ENCODE results near the gene KHNYN.

GRCh38 chr14:24388474-24389179 lies 41.1 kb upstream of the KHNYN start:
- TF ChIP-seq POLR2AphosphoS5 (IDR thresholded peaks at IDR 0.05) (no peak), CTCF (IDR thresholded peaks at IDR 0.05) (no peak), POLR2A (IDR thresholded peaks at IDR 0.05) (no peak)
